ENCODE data around the gene AMPD3.
A peak's percentile ranks its signal among the peaks of the same experiment; 100 is the strongest.

The AMPD3 gene

DNA sequence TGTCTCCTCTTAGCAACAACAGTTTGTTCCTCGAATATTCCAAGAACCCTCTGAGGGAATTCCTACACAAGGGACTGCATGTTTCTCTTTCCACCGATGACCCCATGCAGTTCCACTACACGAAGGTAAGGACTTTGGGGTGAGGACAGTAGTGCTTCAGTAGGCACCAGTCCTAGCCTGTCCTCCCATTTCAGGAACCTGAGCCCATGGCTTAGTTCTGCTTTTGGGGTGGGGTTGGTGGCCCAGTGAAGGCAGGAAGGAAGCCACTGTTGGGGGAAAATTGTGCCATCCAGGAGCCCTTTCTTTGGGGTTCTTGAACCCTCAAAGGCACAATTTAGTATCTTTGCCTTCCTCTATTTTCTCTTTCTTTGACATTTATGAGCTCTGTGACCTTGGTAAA lies 47.7 kb downstream of the AMPD3 start:
- no peak for TF ChIP-seq EZH2phosphoT487 (IDR thresholded peaks at IDR 0.05; ENCODE audit: low read depth)
- TF ChIP-seq, protein P1, sequence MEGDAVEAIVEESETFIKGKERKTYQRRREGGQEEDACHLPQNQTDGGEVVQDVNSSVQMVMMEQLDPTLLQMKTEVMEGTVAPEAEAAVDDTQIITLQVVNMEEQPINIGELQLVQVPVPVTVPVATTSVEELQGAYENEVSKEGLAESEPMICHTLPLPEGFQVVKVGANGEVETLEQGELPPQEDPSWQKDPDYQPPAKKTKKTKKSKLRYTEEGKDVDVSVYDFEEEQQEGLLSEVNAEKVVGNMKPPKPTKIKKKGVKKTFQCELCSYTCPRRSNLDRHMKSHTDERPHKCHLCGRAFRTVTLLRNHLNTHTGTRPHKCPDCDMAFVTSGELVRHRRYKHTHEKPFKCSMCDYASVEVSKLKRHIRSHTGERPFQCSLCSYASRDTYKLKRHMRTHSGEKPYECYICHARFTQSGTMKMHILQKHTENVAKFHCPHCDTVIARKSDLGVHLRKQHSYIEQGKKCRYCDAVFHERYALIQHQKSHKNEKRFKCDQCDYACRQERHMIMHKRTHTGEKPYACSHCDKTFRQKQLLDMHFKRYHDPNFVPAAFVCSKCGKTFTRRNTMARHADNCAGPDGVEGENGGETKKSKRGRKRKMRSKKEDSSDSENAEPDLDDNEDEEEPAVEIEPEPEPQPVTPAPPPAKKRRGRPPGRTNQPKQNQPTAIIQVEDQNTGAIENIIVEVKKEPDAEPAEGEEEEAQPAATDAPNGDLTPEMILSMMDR (IDR thresholded peaks at IDR 0.05; ENCODE audit: low read depth, low read length): no peak
- 0 out of 2 replicates have a peak overlapping the region, but pooled peaks have one; percentile 1 for H3K27ac ChIP-seq (ENCODE audit: low read length)
- H3K4me3 ChIP-seq (ENCODE audit: low read length): no peak overlapping the region

DNA sequence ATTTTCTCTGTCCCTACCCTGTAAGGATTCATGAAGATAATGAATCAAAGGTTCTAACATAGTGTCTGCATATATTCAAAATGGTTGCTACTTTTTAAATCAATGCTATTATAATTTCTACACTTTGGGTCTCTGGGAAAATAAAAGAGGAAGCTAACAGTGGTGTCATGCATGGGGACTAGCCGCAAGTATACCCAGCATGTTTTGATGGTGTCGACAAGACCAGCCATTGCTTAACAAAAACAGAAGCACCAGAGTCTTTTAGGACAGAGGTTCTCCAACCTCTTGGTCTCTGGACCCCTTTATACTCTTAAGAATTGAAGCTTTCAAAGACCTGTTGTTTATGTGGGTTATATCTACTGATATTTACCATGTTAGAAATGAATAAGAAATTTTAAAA lies 48.2 kb downstream of the AMPD3 start:
- H3K4me2 ChIP-seq (ENCODE audit: low read length): peak overlapping the region; percentile 4
- TF ChIP-seq, protein P1 (IDR thresholded peaks at IDR 0.05; ENCODE audit: low read depth, low read length): no peak
- TF ChIP-seq EZH2phosphoT487 (IDR thresholded peaks at IDR 0.05; ENCODE audit: low read depth): no peak
- H3K4me3 ChIP-seq (ENCODE audit: low read length): no peak overlapping the region
- no peak overlapping the region for H3K9ac ChIP-seq (ENCODE audit: low read length)
- H4K20me1 ChIP-seq (ENCODE audit: insufficient read depth, low read length): no peaks in the 10 kb centered on the region
- no peaks in the 10 kb centered on the region for H3K9me3 ChIP-seq (ENCODE audit: insufficient read depth, low read length)
- no peaks in the 10 kb centered on the region for H3K27me3 ChIP-seq (ENCODE audit: low read depth, low read length)
- H3K79me2 ChIP-seq (ENCODE audit: low read length): no peaks in the 10 kb centered on the region
- H3K27ac ChIP-seq (ENCODE audit: low read length): 0 out of 2 replicates have a peak overlapping the region, but pooled peaks have one; percentile 1
- peaks cover 22% of the 10 kb centered on the region for H3K4me1 ChIP-seq (ENCODE audit: low read length)
- peaks cover 68% of the 10 kb centered on the region for H3K36me3 ChIP-seq (replicated peaks; ENCODE audit: low read depth, low read length)
- no peak overlapping the region for H2AFZ ChIP-seq (ENCODE audit: low read depth, low read length)

More for the DNA sequence above, 47.7 kb downstream of the AMPD3 start:
- H3K27me3 ChIP-seq (ENCODE audit: low read depth, low read length): no peaks in the 10 kb centered on the region
- H3K9ac ChIP-seq (ENCODE audit: low read length): no peak overlapping the region
- peak overlapping the region; percentile 4 for H3K4me2 ChIP-seq (ENCODE audit: low read length)
- H2AFZ ChIP-seq (ENCODE audit: low read depth, low read length): no peak overlapping the region
- H3K79me2 ChIP-seq (ENCODE audit: low read length): no peaks in the 10 kb centered on the region
- peaks cover 22% of the 10 kb centered on the region for H3K4me1 ChIP-seq (ENCODE audit: low read length)
- H3K9me3 ChIP-seq (ENCODE audit: insufficient read depth, low read length): no peaks in the 10 kb centered on the region
- peaks cover 71% of the 10 kb centered on the region for H3K36me3 ChIP-seq (replicated peaks; ENCODE audit: low read depth, low read length)
- H4K20me1 ChIP-seq (ENCODE audit: insufficient read depth, low read length): no peaks in the 10 kb centered on the region

DNA sequence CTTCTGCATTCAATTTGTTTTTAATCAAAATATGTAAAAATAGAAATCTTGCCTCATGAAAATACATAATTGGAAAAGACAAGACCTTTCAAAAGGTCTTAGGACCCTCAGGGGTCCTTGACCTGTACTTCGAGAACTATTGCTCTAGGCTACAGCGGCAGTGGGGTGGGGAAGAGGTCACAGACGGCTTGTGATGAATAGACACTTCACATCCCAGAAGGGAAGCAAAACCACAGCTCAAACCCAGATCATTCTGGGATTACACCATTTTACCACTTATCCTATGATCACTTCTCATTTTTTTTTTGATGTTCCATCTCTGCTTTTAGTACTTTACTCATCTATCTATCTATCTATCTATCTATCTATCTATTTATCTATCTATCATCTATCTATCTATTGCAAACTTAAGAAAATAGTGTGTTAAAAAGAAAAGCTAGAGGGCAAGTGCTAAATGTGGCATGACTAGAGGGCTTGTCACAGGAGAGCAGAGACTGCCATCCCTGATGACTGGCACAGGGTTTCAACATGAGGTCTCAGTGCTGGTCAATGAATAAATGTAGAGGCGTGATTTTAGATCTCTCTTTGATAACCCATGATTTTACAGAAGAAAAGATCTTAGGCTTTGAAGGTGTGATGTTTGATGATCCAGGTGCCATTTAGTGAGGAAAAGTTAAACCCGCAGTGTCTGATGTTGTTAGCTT lies 48.9 kb downstream of the AMPD3 start:
- Histone ChIP-seq H3K9me3 (ENCODE audit: insufficient read depth, low read length) (no peaks in the 10 kb centered on the region), H3K4me3 (ENCODE audit: low read length) (no peak overlapping the region), H3K27ac (ENCODE audit: low read length) (no peak overlapping the region), H3K4me2 (ENCODE audit: low read length) (peak overlapping the region; percentile 23), H2AFZ (ENCODE audit: low read depth, low read length) (no peak overlapping the region), H3K27me3 (ENCODE audit: low read depth, low read length) (no peaks in the 10 kb centered on the region), H3K79me2 (ENCODE audit: low read length) (no peaks in the 10 kb centered on the region), H4K20me1 (ENCODE audit: insufficient read depth, low read length) (no peaks in the 10 kb centered on the region), H3K36me3 (replicated peaks; ENCODE audit: low read depth, low read length) (peaks cover 68% of the 10 kb centered on the region), H3K9ac (ENCODE audit: low read length) (no peak overlapping the region), H3K4me1 (ENCODE audit: low read length) (peaks cover 22% of the 10 kb centered on the region)
- TF ChIP-seq EZH2phosphoT487 (IDR thresholded peaks at IDR 0.05; ENCODE audit: low read depth): no peak
- TF ChIP-seq, protein P1 (IDR thresholded peaks at IDR 0.05; ENCODE audit: low read depth, low read length): no peak

GRCh38 chr11:10504490-10504889 lies 49.4 kb downstream of the AMPD3 start:
- no peak overlapping the region for H3K9ac ChIP-seq (ENCODE audit: low read length)
- H3K79me2 ChIP-seq (ENCODE audit: low read length): no peaks in the 10 kb centered on the region
- no peak overlapping the region for H3K4me2 ChIP-seq (ENCODE audit: low read length)
- H3K27me3 ChIP-seq (ENCODE audit: low read depth, low read length): no peaks in the 10 kb centered on the region
- TF ChIP-seq, protein P1 (IDR thresholded peaks at IDR 0.05; ENCODE audit: low read depth, low read length): no peak
- no peak for TF ChIP-seq EZH2phosphoT487 (IDR thresholded peaks at IDR 0.05; ENCODE audit: low read depth)
- H3K4me3 ChIP-seq (ENCODE audit: low read length): no peak overlapping the region
- H2AFZ ChIP-seq (ENCODE audit: low read depth, low read length): no peak overlapping the region
- H3K27ac ChIP-seq (ENCODE audit: low read length): no peak overlapping the region
- peaks cover 22% of the 10 kb centered on the region for H3K4me1 ChIP-seq (ENCODE audit: low read length)
- H3K36me3 ChIP-seq (replicated peaks; ENCODE audit: low read depth, low read length): peaks cover 68% of the 10 kb centered on the region
- H3K9me3 ChIP-seq (ENCODE audit: insufficient read depth, low read length): no peaks in the 10 kb centered on the region
- no peaks in the 10 kb centered on the region for H4K20me1 ChIP-seq (ENCODE audit: insufficient read depth, low read length)
